Stimulated activated CD4-positive, alpha-beta T cell treated with anti-CD3 and anti-CD28 coated beads, Interleukin-1b, Interleukin-23, amount 100 ng/mL, for 4 hours (primary cell): ENCODE measurements around the gene CST1.
"Not testable (repeated sequence)": the region's sequence is repeated elsewhere in the genome, so short reads cannot be mapped to it uniquely, and the experiment has no call there.

Experiments used
- DNase-seq, 2 donors: peaks; one replicate each; pipeline ENCODE4 v3.0.0-alpha.2; 2020; ENCODE audit warnings: low read depth in 2 of 2

Gene CST1

GRCh38 chr20:23755131-23755611, 4.4 kb upstream of the CST1 start:
- DNase-seq = not testable (repeated sequence)

DNA sequence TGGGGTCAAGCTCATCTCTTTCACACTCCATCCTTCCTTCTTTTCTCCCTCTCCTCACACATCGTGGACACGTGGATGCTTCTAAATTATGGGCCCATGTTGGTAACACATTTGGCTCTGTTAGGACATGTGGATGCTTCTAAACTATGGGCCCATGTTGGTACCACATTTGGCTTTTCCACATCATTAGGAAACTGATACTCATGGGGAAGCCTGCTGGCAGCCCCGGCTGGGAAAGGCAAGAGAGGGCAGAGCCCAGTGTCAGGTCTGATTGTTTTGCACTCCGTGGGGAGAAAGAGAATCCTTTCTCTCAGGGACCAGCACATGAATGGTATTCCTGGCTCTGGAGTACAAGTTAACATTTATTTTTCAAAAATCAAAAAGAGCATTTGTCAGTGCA, 4.0 kb upstream of the CST1 start:
- no peak for DNase-seq

DNA sequence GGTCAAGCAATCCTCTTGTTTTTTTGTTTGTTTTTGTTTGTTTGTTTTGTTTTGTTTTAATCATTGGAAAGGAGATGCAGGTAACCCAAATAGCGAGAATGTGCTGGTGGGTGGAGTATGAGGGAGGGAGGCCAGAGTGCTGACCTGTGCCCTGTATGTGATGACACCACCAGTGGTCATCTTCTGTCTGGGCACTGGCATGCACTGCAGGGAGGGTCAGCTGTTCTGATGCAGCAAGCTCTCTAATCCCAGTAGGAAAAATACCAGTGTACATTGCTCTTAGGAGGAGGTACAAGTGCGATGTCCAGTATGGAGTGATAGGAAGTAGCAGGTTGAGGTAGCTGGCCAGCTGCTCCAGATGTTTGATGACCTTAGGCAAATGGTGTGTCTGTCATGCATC, 2.9 kb upstream of the CST1 start:
- no peak for DNase-seq

GRCh38 chr20:23753194-23753548, 2.4 kb upstream of the CST1 start:
- DNase-seq = no peak

- no peak for DNase-seq
These were observed 1.9 kb upstream of the CST1 start for GRCh38 chr20:23752481-23753193.

- no peak for DNase-seq
These were observed 1.3 kb upstream of the CST1 start for GRCh38 chr20:23752019-23752418.

DNA sequence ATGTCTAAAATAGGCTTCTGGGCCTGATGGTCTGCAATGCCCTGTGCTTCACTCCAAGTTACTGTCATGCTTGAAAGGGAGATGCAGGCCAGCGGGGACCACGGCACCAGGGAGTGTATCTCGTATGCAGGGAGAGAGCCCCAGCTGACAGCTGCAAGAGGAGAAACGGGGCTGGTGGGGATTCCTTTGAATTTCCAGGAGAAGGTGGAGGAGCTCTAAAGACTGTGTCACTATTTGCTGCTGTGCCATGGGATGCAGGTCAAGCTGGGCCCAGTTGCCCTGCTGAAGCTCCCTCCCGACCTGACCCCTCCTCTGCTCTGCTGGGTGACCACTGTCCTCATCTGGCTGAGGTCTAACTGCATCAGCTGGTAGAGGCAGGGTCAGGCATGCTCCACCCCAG, 989 bp downstream of the CST1 start:
- DNase-seq = no peak

DNA sequence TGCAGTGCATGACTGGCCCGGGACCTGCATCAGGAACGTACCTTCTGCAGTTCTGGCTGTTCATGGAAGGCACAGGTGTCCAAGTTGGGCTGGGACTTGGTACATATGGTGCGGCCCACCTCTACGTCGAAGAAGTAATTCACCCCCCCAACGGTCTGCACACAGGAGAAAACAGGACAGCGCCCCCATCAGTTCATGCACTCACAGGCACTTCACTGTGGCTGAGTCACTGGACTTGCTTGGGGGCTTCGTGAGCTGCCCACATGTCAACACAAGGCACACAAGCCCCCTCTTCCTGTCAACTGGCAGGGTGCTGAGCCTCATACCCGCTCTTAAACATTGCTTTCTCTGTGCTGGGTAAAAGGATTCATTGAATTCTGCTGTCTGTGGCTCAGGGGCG, 1.8 kb downstream of the CST1 start:
- DNase-seq = not testable (repeated sequence)

DNA sequence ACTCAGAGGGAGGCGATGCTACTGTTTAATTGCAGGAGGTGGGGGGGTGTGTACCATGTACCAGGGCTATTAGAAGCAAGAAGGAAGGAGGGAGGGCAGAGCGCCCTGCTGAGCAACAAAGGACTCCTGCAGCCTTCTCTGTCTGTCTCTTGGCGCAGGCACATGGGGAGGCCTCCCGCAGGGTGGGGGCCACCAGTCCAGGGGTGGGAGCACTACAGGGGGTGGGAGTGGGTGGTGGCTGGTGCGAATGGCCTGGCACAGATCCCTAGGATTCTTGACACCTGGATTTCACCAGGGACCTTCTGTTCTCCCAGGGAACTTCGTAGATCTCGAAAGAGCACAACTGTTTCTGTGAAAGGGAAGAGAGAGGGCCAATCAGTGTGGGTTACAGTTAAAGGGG, 3.2 kb downstream of the CST1 start:
- not testable (repeated sequence) for DNase-seq

DNA sequence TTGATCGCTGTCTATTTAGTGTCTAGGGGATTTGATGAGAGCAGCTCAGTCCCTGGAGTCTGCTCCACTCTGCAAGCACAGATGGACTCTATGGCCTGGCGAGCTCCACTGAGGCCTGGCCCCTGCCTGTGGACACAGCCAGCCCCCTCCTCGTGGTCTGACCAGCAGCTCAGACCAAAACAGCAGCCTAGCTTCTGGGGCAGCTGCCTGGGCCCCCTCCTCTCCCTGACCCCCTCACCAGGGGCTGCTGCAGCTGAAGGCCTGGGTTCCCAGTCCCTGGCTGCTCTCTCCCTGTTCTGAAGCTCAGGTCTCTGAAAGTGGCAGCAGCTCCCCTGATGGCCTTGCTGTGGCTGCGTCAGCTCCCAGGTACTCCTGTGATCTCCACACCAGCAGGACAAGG, 3.6 kb downstream of the CST1 start:
- not testable (repeated sequence) for DNase-seq

DNA sequence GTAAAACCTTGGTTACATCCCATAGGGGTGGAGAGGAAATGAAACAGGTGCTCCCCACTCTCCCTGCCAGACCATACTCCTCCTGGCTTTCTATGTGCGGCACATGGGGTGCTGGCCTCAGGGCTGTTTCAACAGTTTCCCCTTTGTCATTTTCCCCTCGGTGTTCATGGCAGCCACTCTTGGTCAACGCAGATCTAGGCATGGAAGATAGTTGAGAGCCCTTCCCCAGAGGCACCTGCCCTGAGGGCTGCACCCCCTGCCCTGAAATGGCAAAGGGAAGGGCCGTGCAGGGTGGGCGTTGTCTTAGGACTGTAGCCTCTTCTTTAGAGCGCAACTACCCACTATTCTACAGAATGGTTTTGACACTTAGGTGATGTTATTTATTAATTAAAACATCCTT, 4.4 kb downstream of the CST1 start:
- no peak for DNase-seq

GRCh38 chr20:23745247-23745646, 5.5 kb downstream of the CST1 start:
- DNase-seq = no peak

GRCh38 chr20:23744817-23745216, 5.9 kb downstream of the CST1 start:
- DNase-seq = no peak

GRCh38 chr20:23735391-23735790, 15.3 kb downstream of the CST1 start:
- DNase-seq = not testable (repeated sequence)

GRCh38 chr20:23734949-23735348, 15.8 kb downstream of the CST1 start:
- not testable (repeated sequence) for DNase-seq

DNA sequence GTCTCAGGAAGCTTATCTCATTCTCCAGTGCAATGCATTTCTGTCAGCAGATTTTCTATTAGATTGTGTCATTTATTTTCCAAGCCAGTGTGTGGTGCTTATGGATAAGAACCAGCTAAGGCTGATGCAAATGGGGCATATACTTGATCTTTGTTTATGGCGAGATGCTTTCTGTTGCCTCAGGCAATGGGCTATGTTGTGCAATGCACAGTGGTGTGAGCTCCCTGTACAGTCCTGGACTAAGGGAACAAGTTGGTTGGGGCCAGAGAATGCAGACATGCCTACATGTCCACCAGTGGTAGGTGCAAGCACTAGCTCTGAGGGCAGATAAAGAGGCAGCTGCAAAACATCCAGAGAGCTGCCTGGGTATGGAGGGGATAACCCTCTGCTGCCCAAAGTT, 16.3 kb downstream of the CST1 start:
- DNase-seq = not testable (repeated sequence)

GRCh38 chr20:23727016-23727415, 23.7 kb downstream of the CST1 start:
- no peak for DNase-seq

- DNase-seq = no peak
These were observed 25.6 kb downstream of the CST1 start for GRCh38 chr20:23725102-23725501.

- DNase-seq = not testable (repeated sequence)
These were observed 27.0 kb downstream of the CST1 start for GRCh38 chr20:23723659-23724307.

GRCh38 chr20:23722851-23723250, 27.9 kb downstream of the CST1 start:
- not testable (repeated sequence) for DNase-seq

- no peak for DNase-seq
These were observed 28.8 kb downstream of the CST1 start for GRCh38 chr20:23721962-23722361.

- DNase-seq = not testable (repeated sequence)
These were observed 31.4 kb downstream of the CST1 start for GRCh38 chr20:23719351-23719750.

GRCh38 chr20:23711778-23712177, 39.0 kb downstream of the CST1 start:
- DNase-seq = not testable (repeated sequence)
